ENCODE data around the gene ZNF624. TPM values are rescaled to one million over a fixed set of nuclear protein-coding genes. Genes with fewer than 3 reads are reported as not detected.
"Not testable (repeated sequence)": the region's sequence is repeated elsewhere in the genome, so short reads cannot be mapped to it uniquely, and the experiment has no call there.

The ZNF624 gene
- 4.7 and 5.5 TPM in 2 replicates for total RNA-seq

DNA sequence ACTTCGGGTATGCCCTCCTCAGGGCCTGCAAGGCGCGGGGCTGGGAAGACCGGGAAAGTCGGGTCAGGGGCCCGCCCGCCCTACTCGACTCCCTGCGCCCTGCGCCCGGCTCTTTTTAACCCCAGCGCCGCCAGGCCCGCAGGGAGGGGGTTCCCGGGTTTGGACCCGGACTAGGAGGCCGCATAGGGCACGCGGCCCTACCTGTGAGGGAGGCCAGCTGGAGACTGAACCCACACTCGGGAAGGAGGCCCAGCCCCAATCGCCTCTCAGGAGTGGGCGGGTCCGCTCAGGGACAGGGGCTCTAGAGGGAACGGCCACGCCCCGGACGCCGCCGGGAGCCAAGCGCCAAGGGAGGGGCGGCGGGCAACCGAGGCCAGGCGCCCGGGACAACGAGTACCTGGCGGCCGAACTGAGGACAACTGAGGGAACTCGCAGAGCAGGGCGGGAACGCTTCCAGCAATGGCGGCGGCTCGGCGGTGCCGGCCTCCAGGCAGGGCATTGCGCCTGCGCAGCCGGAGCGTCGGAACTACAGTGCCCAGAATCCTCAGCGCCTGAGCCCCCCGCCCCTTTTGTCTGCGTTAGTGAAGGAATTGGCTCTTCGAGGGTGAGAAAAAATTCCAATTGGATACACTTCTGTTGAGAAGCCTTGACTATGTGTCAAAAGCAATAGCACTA lies at the start of gene ZNF624:
Gene ZNF624, minus strand, starts transcription at position 484 of the 675 bp plus-strand sequence.
- peak; percentile 91 for DNase-seq (ENCODE audit: low read depth)
- H3K4me3 ChIP-seq (ENCODE audit: low read depth, low read length) = peak within 1 kb of the TSS; percentile 78
- TF ChIP-seq, protein P1, sequence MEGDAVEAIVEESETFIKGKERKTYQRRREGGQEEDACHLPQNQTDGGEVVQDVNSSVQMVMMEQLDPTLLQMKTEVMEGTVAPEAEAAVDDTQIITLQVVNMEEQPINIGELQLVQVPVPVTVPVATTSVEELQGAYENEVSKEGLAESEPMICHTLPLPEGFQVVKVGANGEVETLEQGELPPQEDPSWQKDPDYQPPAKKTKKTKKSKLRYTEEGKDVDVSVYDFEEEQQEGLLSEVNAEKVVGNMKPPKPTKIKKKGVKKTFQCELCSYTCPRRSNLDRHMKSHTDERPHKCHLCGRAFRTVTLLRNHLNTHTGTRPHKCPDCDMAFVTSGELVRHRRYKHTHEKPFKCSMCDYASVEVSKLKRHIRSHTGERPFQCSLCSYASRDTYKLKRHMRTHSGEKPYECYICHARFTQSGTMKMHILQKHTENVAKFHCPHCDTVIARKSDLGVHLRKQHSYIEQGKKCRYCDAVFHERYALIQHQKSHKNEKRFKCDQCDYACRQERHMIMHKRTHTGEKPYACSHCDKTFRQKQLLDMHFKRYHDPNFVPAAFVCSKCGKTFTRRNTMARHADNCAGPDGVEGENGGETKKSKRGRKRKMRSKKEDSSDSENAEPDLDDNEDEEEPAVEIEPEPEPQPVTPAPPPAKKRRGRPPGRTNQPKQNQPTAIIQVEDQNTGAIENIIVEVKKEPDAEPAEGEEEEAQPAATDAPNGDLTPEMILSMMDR (IDR thresholded peaks at IDR 0.05; ENCODE audit: insufficient read depth, low read depth, low read length) = no peak

- H3K4me3 ChIP-seq (ENCODE audit: low read depth, low read length) = not testable (repeated sequence)
- peak; percentile 7 for DNase-seq (ENCODE audit: low read depth)
Measured at GRCh38 chr17:16697603-16698002, 44.0 kb upstream of the ZNF624 start.

GRCh38 chr17:16690447-16690846 lies 36.8 kb upstream of the ZNF624 start:
- not testable (repeated sequence) for H3K4me3 ChIP-seq (ENCODE audit: low read depth, low read length); DNase-seq (ENCODE audit: low read depth)

- H3K4me3 ChIP-seq (ENCODE audit: low read depth, low read length) = not testable (repeated sequence)
- peak; percentile 17 for DNase-seq (ENCODE audit: low read depth)
Measured at GRCh38 chr17:16689731-16690281, 36.2 kb upstream of the ZNF624 start, which contains the start of gene CCDC144A. TSS of gene CCDC144A (plus strand) at chr17:16690241. CDS start at chr17:16690401, 160 bp downstream.

DNA sequence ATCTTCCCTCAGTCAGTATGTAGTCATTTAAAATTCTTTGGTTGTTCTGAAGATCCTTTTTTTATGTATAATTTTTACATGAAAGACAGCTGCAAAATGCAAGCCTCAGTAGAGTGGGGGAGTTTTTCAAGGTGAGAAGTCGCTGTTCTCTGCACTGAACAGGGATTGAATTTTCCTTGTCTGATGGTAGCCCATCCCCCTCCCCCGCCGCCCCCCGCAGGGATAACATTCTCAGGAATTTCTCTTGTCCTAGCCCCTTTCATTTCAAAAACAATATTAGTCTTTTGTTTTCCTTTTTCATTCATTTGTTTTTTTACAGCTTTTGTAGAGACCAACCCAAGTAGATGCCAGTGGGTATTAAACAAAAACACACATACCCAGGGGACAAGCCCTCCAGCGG lies 33.5 kb upstream of the ZNF624 start:
- not testable (repeated sequence) for DNase-seq (ENCODE audit: low read depth); H3K4me3 ChIP-seq (ENCODE audit: low read depth, low read length)

More at GRCh38 chr17:16689731-16690281, 36.2 kb upstream of the ZNF624 start, which contains the start of gene CCDC144A:
- TF ChIP-seq, protein P1 (IDR thresholded peaks at IDR 0.05; ENCODE audit: insufficient read depth, low read depth, low read length) = peak; percentile 47

GRCh38 chr17:16686019-16686418 lies 32.4 kb upstream of the ZNF624 start:
- not testable (repeated sequence) for DNase-seq (ENCODE audit: low read depth); H3K4me3 ChIP-seq (ENCODE audit: low read depth, low read length)

- DNase-seq (ENCODE audit: low read depth); H3K4me3 ChIP-seq (ENCODE audit: low read depth, low read length): not testable (repeated sequence)
Measured at GRCh38 chr17:16683290-16684138, 29.9 kb upstream of the ZNF624 start.

- no peak overlapping the region for H3K4me3 ChIP-seq (ENCODE audit: low read depth, low read length)
- TF ChIP-seq, protein P1 (IDR thresholded peaks at IDR 0.05; ENCODE audit: insufficient read depth, low read depth, low read length) = no peak
- peak; percentile 31 for DNase-seq (ENCODE audit: low read depth)
Measured at GRCh38 chr17:16676676-16677268, 23.1 kb upstream of the ZNF624 start.

DNA sequence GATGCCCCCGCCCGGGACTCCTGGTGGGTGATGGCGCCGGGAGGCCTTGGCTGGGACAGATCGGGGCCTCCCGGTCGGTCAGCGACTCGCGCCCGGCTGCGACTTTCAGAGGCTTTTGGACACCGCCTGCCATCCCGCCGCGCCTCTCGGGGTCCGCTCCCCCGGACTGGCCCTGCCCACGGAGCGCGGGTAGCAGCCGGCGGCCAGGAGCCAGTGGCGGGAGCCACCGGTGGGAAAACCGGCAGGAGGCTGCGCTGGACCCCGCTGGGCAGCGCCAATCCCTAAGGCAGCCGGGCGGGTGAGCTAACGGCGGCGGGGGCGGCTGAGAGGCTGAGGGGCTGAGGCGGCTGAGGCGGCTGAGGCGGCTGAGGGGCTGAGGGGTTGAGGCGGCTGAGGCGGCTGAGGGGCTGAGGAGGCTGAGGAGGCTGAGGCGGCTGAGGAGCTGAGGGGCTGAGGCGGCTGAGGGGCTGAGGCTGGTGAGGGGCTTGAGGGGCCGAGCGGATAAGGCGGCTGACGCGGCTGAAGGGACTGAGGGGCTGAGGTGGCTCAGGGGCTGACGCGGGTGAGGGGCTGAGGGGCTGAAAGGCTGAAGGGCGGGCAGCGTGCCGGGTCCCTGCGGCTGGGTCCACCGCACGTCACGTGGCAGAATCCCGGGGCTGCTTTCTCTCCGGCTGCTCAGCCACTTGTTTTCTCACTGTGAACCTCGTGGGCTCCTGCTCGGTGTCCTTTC lies 13.4 kb upstream of the ZNF624 start:
- peak overlapping the region; percentile 38 for H3K4me3 ChIP-seq (ENCODE audit: low read depth, low read length)

GRCh38 chr17:16666553-16666906 lies 12.9 kb upstream of the ZNF624 start:
- not testable (repeated sequence) for H3K4me3 ChIP-seq (ENCODE audit: low read depth, low read length); DNase-seq (ENCODE audit: low read depth)

More for the DNA sequence above, 13.4 kb upstream of the ZNF624 start:
- DNase-seq (ENCODE audit: low read depth) = not testable (repeated sequence)
